Activated effector memory CD4-positive, alpha-beta T cell treated with anti-CD3 and anti-CD28 coated beads, Interleukin-2, amount 50 U/mL, for 16 hours (primary cell): ENCODE data around the gene LRRC58.

Experiments used
- DNase-seq: peaks from one replicate; pipeline ENCODE4 v3.0.0-alpha.2; 2020

LRRC58 gene

DNA sequence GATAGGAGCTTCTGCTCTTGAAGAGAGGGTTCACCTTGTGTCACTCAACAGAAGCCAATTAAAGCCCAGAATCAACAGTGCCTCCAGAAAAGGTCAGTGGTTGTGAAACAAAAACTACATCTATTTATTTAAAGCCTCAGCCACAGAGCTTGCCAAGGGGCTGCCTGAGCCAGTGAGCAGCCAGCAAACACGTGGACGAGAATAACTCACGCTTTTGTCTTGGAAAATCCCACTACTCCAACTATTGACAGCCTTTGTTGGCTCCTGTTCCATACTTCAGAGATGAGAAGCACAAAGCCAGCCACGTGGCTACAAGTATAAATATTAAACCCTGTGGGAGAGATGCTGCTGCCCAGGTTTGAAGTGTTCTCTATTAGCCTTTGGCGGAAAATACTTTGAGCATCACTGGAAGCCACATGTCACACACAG lies 74.4 kb downstream of the LRRC58 start:
- no peak for DNase-seq
